Activated CD4-positive, CD25-positive, alpha-beta regulatory T cell (primary cell): ENCODE measurements around the gene KLF15.
A peak's percentile ranks its signal among the peaks of the same experiment; 100 is the strongest.

Experiments used
- DNase-seq, 4 experiments: peaks; one replicate each; lab custom pipeline; 2025; lab: John Stamatoyannopoulos, UW

The KLF15 gene

DNA sequence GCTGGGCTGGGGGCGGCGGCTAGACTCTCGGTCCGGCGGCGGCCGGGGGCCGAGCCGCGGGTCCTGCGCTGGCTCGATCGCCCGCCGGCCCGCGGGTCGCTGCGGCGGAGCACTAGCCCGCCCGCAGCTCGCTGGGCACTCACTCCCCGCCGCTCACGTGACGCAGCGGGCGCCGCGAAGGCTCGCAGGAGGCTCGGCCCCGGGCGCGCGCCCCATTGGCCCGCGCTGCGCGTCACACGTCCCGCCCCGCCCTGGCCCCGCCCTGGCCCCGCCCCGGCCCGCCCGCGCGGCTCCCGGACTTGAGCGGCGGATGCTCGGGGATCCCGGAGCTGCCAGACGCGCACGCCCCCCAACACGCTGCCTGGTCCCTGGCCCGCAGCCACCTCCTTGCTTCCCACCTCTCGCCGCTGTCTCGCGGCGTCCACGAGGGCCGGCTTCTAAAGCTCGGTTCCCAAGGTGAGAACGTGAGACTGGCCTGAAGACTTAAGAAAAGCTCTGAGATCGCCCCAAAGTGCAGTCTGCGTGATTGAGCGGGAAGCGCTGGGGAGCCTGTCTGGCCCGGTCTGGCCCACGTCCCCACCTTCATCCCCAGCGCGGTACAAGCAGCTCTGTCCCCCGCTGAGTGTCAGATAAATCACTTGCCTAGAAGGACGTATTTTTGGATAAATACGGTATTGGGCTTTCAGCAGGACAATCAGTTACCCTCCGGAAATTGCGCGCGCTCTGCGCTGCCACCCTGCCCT, at the start of gene KLF15:
Gene KLF15, minus strand, starts transcription at position 114 of the 743 bp plus-strand sequence. CDS start 4,486 bp downstream, outside the sequence.
- peak; percentile 17 to 49 (median 48) for DNase-seq

DNA sequence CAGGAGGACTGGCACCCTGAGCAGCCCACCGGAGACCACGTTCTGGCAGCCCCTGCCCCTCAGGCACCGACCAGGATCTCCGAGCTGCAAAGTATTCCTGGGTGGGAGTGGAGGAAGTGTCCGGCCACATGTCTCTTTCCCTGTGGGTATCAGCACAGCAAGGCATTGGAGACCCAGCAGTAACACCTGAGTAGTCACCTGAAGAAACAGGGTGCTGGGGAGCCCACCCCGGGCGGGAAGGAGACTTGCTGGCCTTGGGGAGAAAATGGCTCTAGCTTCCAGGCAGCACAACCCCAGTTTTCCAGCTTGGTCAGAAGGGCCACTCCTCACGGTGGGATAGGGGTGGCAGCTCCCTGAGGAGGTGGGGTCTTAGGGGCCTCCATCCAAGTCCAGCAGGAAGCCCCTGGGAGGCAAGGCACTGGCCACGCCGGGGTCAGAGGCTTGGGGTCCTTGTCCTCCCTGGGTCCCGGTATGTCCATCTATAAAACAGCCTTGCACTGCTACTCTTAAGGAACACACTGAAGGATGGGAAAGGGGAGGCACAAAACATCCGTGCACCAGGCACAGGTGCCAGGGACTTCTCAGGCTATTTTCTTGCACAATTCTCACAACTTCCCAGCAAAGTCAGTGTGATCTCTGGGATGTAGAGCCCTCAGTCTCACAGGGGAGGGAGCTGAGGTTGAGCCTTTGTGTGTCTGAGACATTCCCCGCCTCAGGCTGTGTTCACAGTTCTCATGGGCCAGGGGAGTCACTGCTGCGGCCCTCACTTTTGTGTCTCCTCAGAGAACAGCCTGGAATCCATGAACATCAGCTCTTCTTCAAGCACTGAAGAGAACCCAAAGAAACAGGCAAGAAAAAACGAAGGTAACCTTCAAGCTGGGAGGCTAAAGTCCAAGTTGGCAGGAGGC, 49.4 kb upstream of the KLF15 start:
- no peak for DNase-seq

DNA sequence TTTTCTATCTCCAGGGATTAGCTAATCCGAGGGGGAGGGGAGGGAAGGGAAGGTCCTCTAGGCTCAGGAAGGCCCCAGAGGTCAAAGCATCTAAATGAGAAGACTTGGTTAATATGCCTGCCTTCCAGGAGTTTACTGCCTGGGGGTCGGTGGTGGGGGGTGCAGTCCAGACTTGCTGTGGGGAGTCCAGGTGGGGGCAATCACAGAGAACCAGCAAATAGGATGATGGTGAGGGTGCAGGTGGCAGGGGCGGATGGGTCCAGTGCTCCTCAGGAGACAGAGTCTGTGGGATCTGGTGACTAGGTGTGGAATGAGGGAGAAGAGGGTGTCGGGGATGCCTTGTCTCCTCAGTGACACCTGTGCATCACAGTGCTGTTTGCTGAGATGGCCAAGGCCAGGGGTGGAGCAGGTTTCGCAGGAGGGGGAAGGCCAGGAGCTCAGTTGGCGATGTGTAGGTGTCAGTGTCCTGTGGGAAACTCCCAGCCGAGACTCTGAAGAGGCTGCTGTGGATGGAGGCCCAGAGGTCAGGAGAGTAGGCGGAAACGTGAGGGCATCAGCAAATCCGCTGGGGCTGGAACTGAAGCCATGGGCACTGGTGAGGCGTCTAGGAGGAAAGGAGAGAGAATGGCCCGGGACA, 45.6 kb upstream of the KLF15 start:
- no peak for DNase-seq

DNA sequence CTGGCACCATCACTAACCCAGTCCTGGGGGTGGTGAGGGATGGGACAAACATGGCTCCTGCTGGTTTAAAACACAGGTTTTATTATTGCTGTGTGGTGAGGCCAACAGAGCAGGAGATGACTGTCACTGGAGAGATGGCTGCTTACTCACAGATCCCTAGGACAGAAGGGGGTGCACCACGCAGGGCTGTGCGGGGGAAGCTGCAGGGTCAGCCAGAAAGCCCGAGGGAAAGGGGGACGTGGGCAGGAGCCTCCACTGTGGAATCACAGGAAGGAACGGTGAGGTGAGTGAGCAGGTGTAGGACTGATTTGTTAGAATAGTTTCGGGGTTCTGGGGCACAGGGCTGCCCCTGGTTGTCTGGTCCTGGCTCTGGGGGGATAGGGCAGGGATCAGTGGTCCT, 45.0 kb upstream of the KLF15 start:
- DNase-seq = no peak

DNA sequence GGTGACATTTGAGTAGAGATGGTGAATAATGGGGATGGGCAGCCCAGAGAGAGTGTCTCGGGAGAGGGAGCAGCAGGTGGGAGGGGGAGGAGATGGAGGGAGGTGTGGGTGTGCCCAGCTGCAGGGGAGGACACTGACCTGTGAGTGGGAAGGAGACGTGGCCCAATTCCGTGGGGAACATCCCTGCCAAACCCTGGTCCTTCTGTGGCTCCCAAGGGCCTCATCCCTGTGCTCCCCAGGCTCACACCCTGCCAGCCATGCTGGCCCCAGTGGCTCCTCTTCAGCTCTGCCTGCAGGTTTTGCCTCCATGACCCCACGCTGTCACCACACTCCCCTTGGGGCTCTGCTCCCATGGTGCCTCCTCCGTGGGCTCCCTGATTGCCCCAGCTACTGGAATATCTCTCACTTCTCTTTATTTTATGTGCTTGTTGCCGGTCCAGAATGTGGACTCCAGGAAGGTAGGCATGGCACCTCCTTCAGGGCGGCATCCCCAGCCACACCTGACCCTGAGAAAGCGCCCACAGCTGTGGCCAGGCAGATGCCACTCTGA, 44.5 kb upstream of the KLF15 start:
- DNase-seq = no peak

DNA sequence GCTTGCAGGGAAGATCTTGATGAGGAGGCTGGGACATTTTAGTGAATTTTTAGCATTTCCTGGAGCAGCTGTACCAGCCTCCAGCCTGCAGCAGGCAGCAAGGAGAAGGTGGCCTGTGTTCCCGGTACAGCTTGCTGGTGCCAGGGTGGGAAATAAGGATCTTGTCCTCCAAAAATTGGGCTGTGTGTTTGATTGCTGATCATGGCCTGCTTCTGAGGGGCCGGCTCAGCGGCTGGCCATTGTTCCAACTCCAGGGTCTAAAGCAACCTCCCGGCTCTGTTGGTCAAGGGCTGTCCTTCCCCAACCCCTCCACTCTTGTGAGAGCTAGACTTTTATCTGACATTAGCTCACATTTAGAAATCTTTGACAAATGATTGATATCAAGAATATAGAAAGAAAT, 42.5 kb upstream of the KLF15 start:
- DNase-seq = no peak

DNA sequence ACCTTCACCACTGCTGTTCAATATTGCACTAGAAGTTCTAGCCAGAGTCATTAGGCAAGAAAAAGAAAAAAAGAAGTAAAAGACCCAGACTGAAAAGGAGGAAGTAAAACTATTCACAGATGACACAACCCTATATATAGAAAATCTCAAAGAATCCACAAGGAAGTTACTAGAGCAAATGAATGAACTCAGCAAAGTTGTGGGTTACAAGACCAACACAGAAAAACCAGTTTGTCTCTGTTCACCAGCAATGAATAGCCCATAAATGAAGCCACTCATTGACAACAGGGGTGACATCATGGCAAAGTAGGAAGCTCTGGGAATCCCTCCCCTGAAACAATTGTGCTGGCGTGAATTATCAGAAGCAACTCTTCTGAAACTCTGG, 42.1 kb upstream of the KLF15 start:
- DNase-seq = no peak

DNA sequence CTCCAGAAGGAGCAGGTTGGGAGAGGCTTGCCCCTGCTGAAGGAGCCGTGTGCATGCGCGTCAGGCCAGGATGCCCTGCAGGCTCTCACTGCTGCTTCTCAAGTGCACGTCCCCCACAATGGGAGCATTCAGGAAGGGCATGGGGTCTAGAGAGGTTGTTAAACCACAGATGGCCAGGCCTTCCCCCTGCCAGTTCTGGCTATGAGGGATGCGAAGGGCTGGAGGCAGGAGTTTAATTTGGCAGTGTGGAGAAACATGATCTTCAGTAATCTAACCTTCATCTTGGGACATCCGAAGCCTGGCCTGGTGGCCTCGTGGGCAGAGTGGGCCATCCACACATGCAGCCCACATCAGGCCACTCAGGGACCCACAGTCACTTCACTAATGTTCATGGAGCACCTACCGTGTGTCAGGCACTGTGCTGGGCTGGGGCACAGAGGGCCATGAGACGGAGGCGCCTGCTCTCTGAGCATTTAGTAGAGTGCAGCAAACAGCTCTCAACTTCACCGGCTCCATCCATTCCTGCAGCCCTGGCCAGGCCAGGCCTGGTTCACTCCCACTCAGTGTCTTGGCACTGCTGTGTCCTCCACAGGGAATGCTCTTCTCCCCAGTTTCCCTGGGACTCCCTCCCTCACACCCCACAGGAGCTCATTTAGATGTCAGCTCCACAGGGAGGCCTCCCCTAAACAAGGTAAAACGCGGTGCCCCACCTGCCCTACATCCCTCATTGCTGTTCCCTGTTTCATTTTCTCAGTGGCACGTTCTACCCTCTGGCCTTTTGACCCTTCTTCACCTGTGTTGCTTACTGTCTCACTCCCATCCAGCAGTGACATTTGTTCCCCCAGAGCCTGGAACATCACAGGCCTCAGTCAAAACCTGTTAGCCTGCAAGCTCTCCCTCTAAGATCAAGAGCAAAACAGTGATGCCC, 41.5 kb upstream of the KLF15 start:
- no peak for DNase-seq

DNA sequence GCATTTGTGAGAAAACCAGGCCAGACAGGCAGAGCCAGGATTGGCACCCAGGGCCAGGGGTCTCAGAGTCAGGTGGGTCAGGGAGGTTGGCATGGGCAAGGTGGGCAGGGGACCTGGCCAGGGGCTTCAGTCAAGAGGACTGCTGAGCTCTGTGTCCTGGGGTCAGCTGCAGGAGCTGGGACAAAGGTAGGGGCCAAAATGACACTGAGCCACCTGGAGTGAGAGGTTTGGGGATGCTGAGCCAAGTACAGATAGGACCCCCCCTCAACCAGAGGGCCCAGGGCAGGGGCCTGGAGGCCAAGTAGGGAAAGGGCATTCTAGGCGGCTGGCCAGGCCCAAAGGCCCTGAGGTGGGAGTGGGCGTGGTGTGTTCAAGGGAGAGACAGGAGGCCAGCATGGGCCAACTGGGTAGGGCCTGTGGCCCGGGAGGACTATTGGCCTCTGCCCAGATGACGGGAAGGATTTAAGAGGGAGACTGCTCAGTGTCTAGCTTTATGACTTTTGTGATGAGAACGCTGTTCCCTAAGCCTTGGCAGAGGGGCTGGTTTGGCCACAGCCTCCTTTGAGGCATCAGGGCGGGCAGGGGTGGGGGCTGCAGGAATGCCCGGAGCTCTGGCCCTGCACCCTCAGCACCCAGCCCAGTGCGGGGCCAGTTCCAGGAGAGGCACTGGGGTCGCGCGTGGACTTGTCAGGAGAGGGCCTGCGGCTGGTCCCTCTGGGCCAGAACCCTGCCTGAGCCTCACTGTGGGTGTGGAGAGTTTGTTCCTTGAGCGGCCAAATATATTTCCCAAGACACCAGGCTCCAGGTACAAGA, 40.6 kb upstream of the KLF15 start:
- no peak for DNase-seq

DNA sequence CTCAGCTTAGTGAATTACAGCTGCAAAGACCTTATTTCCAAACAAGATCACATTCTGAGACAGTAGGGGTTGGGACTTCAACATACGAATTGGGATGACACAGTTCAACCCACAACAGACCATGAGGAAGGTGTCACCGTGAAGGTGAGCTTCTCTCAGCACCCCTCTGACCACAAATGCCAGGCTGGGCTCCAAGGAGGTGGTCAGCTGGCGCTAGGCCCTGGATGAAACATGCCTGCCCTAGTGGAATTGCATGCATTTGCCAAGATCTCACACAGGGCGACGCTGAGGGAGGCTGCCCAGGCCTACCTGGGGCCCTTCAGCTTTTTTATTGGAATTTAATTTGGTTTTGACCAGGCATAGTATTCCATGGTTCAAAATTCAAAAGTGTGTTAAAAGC, 39.3 kb upstream of the KLF15 start:
- no peak for DNase-seq

DNA sequence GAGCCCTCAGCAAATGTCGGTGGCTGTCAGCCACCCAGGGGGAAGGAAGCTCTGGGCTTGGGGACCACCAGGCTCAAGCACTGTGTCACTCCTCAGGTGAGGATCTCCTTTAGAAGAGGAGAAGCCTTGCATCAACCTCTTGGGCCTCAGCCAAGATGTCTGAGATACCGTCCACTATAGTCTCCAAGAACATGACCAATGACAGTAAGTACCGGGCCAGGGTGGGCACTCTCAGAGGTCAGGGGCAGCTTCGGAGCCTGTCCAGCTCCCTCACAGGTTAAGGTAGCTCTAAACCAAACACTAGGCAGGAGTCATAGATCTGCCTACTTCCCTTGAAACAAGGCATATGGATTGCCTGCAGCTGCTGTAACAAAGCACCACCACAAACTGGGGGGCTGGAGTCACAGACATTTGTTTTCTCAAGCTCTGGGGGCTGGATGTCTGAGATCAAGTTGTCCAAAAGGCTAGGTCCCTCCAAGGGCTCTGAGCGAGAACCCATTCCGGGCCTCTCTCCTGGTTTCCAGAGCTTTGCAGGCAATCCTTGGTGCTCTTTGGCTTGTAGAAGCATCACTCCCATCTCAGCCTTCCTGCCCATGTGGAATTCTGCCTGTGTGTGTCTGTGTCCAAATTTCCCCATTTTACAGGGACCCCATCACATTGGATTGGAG, 38.8 kb upstream of the KLF15 start:
- DNase-seq = no peak

DNA sequence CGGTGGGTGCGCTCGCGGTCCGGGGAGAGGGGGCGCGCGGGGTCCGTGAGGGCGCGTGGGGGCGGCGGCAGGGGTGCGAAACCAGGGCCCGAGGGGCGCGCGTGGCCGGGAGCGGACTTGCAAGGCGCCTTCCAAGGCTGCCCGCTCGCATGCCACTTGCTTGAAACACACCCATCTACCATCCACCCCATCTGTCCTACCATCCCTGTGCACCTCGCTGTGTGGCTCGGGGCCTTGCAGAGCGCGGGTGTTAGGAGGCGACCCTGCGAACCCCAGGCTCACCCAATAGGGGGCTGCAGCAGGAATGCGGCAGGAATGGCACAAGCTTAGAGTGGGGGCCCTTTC, 37.7 kb upstream of the KLF15 start:
- DNase-seq = no peak

DNA sequence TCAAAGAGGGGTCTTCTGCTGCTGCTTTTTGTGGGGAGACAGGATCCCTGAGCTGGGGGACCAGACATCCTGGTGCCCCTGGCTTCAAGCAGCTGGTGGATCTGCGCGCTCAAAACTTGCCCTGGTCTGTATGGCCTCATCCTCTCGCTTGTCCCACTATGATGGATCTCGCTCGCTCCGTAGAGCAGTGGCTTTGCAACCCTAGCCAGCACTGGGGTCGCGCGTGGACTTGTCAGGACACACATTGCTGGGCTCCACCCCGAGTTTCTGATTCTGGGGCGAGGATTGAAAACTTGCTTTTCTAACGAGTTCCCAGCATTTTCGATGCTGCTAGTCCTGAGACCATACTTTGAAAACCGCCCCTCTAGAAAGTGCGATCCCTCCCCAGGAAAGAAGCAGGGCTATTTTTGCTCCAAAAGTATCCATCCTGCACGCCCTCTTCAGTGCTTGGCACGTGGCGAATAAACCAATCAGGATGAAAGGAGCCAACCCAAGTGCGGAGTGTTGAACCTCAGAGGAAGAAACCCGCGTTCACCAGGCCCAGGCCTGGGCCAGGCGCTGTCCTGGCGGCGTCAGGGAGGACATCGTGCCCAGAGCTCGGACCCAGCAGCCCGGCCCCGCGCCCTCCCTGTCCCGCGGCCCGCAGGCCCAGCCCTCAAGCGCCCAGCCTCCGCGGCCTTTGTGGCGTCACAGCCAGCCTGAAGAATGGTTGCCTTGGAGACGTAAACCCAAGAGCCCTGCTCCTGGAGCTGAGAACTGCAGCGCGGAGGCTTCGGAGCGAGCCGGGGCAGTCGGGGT, 37.2 kb upstream of the KLF15 start, which contains the start of gene CFAP100:
Gene CFAP100, plus strand, starts transcription at position 731 of the 798 bp plus-strand sequence. CDS start 1,092 bp downstream, outside the sequence.
- DNase-seq = no peak

DNA sequence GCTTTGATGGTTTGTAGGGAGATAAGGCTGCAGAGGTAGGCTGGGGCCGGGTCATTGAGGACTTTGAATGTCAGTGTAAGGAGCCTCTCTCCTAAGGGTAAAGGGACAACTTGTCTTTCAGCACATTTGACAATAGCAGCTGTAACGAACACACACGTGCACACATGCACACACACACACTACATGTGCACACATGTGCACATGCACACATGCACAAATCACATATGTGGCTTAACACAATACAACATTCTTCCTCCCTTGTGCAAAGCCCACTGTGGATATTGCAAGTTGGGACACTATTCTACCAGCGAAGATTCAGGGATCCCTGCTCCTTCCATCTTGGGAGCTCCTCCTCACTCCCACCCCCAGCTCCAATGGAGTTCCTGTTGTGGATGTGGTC, 36.4 kb upstream of the KLF15 start:
- DNase-seq = no peak

DNA sequence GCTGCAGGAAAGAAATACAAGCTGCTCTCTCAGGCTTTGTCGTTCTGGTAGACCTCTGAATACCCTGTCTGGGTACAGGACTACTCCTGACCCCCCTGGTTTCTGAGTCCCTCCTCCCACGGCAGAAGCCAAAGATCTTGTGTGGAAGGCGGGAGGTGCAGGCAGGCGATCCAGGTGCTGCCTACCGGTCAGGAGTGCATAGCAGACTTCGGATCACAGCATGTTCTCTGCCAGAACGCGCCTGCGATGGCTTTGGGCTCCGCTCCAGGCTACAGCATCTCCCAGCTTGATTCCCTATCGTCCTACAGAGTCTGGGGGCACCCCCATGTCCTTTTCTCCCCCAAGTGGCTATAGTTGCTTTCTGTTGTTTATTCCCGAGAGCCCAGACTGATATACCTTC, 35.0 kb upstream of the KLF15 start:
- no peak for DNase-seq

DNA sequence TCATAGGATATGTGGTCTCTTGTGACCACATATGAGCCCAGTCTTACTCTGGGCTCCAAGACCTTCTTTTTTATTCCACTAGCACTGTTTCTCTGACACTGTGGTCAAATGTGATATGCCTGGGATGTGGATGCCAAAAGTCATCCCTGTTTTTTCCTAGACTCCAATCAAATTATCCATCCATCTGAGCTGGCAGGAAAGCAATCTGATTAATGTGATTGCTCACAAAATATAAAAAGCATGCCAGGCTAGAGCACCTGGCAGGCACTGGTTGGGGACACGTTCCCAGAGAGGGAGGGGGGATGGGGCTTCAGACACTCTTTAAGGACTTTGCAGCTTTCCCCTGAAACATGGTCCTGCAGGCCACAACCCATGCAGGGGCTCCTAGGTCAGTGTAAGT, 34.4 kb upstream of the KLF15 start:
- DNase-seq = no peak

DNA sequence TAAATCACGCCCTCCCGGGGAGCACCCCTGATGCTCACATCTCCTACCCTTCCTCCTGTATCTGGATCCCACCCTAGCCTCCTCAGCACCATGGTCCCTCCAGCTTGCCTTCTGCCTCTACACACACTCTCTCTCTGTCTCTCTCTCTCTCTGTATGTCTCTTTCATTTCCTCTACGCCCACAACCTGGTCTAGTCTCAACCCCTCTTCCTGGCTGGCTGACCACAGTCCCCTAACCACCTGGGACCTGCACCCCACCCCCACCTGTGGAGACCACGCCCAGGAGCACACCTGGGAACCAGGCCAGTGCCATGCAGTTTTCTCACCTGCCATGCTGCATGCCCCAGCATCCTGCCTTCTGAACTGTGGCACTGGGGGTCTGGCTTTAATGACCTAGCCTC, 33.5 kb upstream of the KLF15 start:
- no peak for DNase-seq

DNA sequence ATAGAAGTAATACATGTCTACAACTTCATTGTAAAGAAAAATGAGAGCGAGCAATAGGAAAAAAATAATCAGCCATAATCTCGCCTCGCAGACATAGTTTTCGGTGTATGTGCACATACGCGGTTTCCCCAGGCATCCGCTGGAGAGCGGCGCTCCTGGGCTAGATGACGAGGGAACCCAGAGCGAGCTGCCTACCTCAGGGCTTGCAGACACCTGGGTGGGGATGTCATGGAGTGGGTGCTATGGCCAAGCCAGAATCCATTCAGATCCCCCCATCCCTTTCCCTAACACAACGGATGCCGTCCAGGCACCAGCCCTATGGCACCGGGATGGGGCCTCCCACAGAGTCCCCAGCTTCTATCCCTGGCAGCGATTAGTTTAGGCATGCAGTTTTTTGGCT, 33.0 kb upstream of the KLF15 start:
- no peak for DNase-seq

DNA sequence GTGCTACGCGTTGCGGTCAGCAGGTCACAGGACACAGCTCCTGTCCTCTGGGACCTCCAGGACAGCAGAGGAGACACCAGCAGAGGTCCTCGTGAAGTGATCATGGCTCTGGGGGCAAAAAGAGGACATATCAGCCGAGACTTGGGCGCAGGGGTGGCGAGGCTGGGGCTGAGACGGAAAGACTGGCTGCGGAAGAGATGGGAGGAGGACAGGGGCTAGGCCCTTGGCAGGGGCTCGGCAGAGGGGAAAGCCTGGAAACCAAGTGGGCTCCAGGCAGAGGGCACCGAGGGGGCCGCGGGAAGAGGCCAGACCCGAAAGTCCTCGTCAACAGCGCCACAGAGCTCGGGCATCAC, 32.6 kb upstream of the KLF15 start:
- DNase-seq = no peak
